ENCODE measurements around the gene ANKS1B. TPM values are rescaled to one million over a fixed set of nuclear protein-coding genes. Genes with fewer than 3 reads are reported as not detected.
A peak's percentile ranks its signal among the peaks of the same experiment; 100 is the strongest.
"Not testable (repeated sequence)": the region's sequence is repeated elsewhere in the genome, so short reads cannot be mapped to it uniquely, and the experiment has no call there.

Gene ANKS1B
- polyA plus RNA-seq, 6 donors from 2014 or later = not detected

GRCh38 chr12:99686142-99686541 lies 298.6 kb downstream of the ANKS1B start:
- no peak overlapping the region for H3K27ac Mint-ChIP-seq

GRCh38 chr12:99680276-99680675 lies 304.5 kb downstream of the ANKS1B start:
- no peaks in the 10 kb centered on the region for H3K27me3 Mint-ChIP-seq
- no peaks in the 10 kb centered on the region for H3K4me1 Mint-ChIP-seq
- no peak for ATAC-seq (ENCODE audit: low read depth in 2 of 2)
- H3K27ac Mint-ChIP-seq = peak overlapping the region in 1 of 6 donors; percentile 59
- no peak overlapping the region for H3K4me3 Mint-ChIP-seq
- peaks cover 0 to 20% (median 4%) of the 10 kb centered on the region in 7 donors for H3K9me3 Mint-ChIP-seq
- H3K36me3 Mint-ChIP-seq = no peaks in the 10 kb centered on the region
- no peak for DNase-seq

More at GRCh38 chr12:99686142-99686541, 298.6 kb downstream of the ANKS1B start:
- Mint-ChIP-seq H3K4me1 (no peaks in the 10 kb centered on the region), H3K9me3 (peaks cover 0 to 19% (median 7%) of the 10 kb centered on the region in 7 donors), H3K4me3 (no peak overlapping the region), H3K27me3 (no peaks in the 10 kb centered on the region), H3K36me3 (no peaks in the 10 kb centered on the region)
- ATAC-seq (ENCODE audit: low read depth in 2 of 2) (no peak), DNase-seq (no peak)

GRCh38 chr12:99670635-99671034 lies 314.1 kb downstream of the ANKS1B start:
- no peak for DNase-seq
- H3K36me3 Mint-ChIP-seq = no peaks in the 10 kb centered on the region
- no peaks in the 10 kb centered on the region for H3K4me1 Mint-ChIP-seq
- ATAC-seq (ENCODE audit: low read depth in 2 of 2) = no peak
- peaks cover 0 to 4% (median 0%) of the 10 kb centered on the region in 3 donors for H3K27me3 Mint-ChIP-seq
- H3K9me3 Mint-ChIP-seq = peaks cover 0 to 17% (median 1%) of the 10 kb centered on the region in 7 donors
- H3K27ac Mint-ChIP-seq = no peak overlapping the region
- no peak overlapping the region for H3K4me3 Mint-ChIP-seq

GRCh38 chr12:99658671-99659349 lies 325.9 kb downstream of the ANKS1B start:
- no peak for ATAC-seq (ENCODE audit: low read depth in 2 of 2)
- Mint-ChIP-seq H3K4me1 (no peaks in the 10 kb centered on the region), H3K27ac (no peak overlapping the region), H3K9me3 (peaks cover 0 to 3% (median 0%) of the 10 kb centered on the region in 7 donors), H3K27me3 (peaks cover 0 to 5% (median 0%) of the 10 kb centered on the region in 3 donors), H3K36me3 (no peaks in the 10 kb centered on the region), H3K4me3 (no peak overlapping the region)
- DNase-seq = no peak

- DNase-seq (no peak), ATAC-seq (ENCODE audit: low read depth in 2 of 2) (no peak)
- no peaks in the 10 kb centered on the region for H3K4me1 Mint-ChIP-seq
- H3K27me3 Mint-ChIP-seq = no peaks in the 10 kb centered on the region
- H3K27ac Mint-ChIP-seq = no peak overlapping the region
- no peaks in the 10 kb centered on the region for H3K9me3 Mint-ChIP-seq
- no peak overlapping the region for H3K4me3 Mint-ChIP-seq
- no peaks in the 10 kb centered on the region for H3K36me3 Mint-ChIP-seq
Measured at GRCh38 chr12:99649551-99649950, 335.2 kb downstream of the ANKS1B start.

- Mint-ChIP-seq H3K36me3 (no peaks in the 10 kb centered on the region), H3K4me1 (no peaks in the 10 kb centered on the region), H3K4me3 (no peak overlapping the region), H3K27me3 (peaks cover 0 to 5% (median 0%) of the 10 kb centered on the region in 3 donors), H3K9me3 (peaks cover 0 to 3% (median 0%) of the 10 kb centered on the region in 7 donors), H3K27ac (no peak overlapping the region)
- DNase-seq (no peak), ATAC-seq (ENCODE audit: low read depth in 2 of 2) (no peak)
Measured at GRCh38 chr12:99648183-99648582, 336.6 kb downstream of the ANKS1B start.

- no peak within 1 kb of the TSS for H3K4me3 Mint-ChIP-seq
- no peaks in the 10 kb centered on the region for H3K4me1 Mint-ChIP-seq
- no peaks in the 10 kb centered on the region for H3K36me3 Mint-ChIP-seq
- H3K27ac Mint-ChIP-seq = no peak within 1 kb of the TSS
- H3K27me3 Mint-ChIP-seq = peaks cover 0 to 5% (median 0%) of the 10 kb centered on the region in 3 donors
- ATAC-seq (ENCODE audit: low read depth in 2 of 2) (no peak), DNase-seq (no peak)
- H3K9me3 Mint-ChIP-seq = peaks cover 0 to 4% (median 0%) of the 10 kb centered on the region in 7 donors
Measured at GRCh38 chr12:99647453-99647852, 337.3 kb downstream of the ANKS1B start, which contains the start of gene GARIN6. GARIN6 (plus strand) TSS chr12:99647753; CDS start chr12:99648175, 422 bp downstream.

- ATAC-seq (ENCODE audit: low read depth in 2 of 2) = no peak
- Mint-ChIP-seq H3K9me3 (peaks cover 0 to 4% (median under 1%) of the 10 kb centered on the region in 7 donors), H3K4me1 (no peaks in the 10 kb centered on the region), H3K4me3 (no peak overlapping the region), H3K36me3 (no peaks in the 10 kb centered on the region), H3K27ac (no peak overlapping the region), H3K27me3 (peaks cover 0 to 5% (median 0%) of the 10 kb centered on the region in 3 donors)
- no peak for DNase-seq
Measured at GRCh38 chr12:99644629-99645028, 340.1 kb downstream of the ANKS1B start.

- Mint-ChIP-seq H3K4me3 (no peak overlapping the region), H3K27ac (no peak overlapping the region), H3K9me3 (peaks cover 0 to 5% (median 0%) of the 10 kb centered on the region in 7 donors), H3K4me1 (no peaks in the 10 kb centered on the region), H3K36me3 (no peaks in the 10 kb centered on the region), H3K27me3 (peaks cover 0 to 3% (median 0%) of the 10 kb centered on the region in 3 donors)
- DNase-seq (no peak), ATAC-seq (ENCODE audit: low read depth in 2 of 2) (no peak)
Measured at GRCh38 chr12:99627459-99627858, 357.3 kb downstream of the ANKS1B start.

- Mint-ChIP-seq H3K27me3 (peaks cover 0 to 13% (median 0%) of the 10 kb centered on the region in 3 donors), H3K9me3 (peaks cover 0 to 23% (median 9%) of the 10 kb centered on the region in 7 donors)
- H3K4me3 Mint-ChIP-seq; H3K36me3 Mint-ChIP-seq; H3K27ac Mint-ChIP-seq; H3K4me1 Mint-ChIP-seq; DNase-seq; ATAC-seq (ENCODE audit: low read depth in 2 of 2): not testable (repeated sequence)
Measured at GRCh38 chr12:99624591-99624990, 360.1 kb downstream of the ANKS1B start.

GRCh38 chr12:99620159-99620479 lies 364.6 kb downstream of the ANKS1B start:
- DNase-seq (no peak), ATAC-seq (ENCODE audit: low read depth in 2 of 2) (no peak)
- H3K4me1 Mint-ChIP-seq = no peaks in the 10 kb centered on the region
- peaks cover 0 to 13% (median 0%) of the 10 kb centered on the region in 3 donors for H3K27me3 Mint-ChIP-seq
- H3K36me3 Mint-ChIP-seq = no peaks in the 10 kb centered on the region
- no peak overlapping the region for H3K4me3 Mint-ChIP-seq
- H3K27ac Mint-ChIP-seq = peak overlapping the region in 1 of 6 donors; percentile 50
- H3K9me3 Mint-ChIP-seq = peaks cover 4 to 23% (median 9%) of the 10 kb centered on the region in 7 donors

GRCh38 chr12:99619389-99620158 lies 365.2 kb downstream of the ANKS1B start:
- no peaks in the 10 kb centered on the region for H3K36me3 Mint-ChIP-seq
- no peak overlapping the region for H3K4me3 Mint-ChIP-seq
- H3K9me3 Mint-ChIP-seq = peaks cover 4 to 23% (median 9%) of the 10 kb centered on the region in 7 donors
- peaks cover 0 to 13% (median 0%) of the 10 kb centered on the region in 3 donors for H3K27me3 Mint-ChIP-seq
- ATAC-seq (ENCODE audit: low read depth in 2 of 2) (no peak), DNase-seq (no peak)
- H3K4me1 Mint-ChIP-seq = no peaks in the 10 kb centered on the region
- H3K27ac Mint-ChIP-seq = peak overlapping the region in 1 of 6 donors; percentile 50

- no peak overlapping the region for H3K4me3 Mint-ChIP-seq
- H3K36me3 Mint-ChIP-seq = no peaks in the 10 kb centered on the region
- peaks cover 4 to 23% (median 9%) of the 10 kb centered on the region in 7 donors for H3K9me3 Mint-ChIP-seq
- peaks cover 0 to 13% (median 0%) of the 10 kb centered on the region in 3 donors for H3K27me3 Mint-ChIP-seq
- no peak for DNase-seq
- no peak for ATAC-seq (ENCODE audit: low read depth in 2 of 2)
- no peak overlapping the region for H3K27ac Mint-ChIP-seq
- no peaks in the 10 kb centered on the region for H3K4me1 Mint-ChIP-seq
Measured at GRCh38 chr12:99618657-99619056, 366.1 kb downstream of the ANKS1B start.

- Mint-ChIP-seq H3K36me3 (no peaks in the 10 kb centered on the region), H3K4me1 (no peaks in the 10 kb centered on the region), H3K4me3 (no peak overlapping the region), H3K27me3 (peaks cover 0 to 3% (median 0%) of the 10 kb centered on the region in 3 donors), H3K9me3 (peaks cover 0 to 4% (median 0%) of the 10 kb centered on the region in 7 donors), H3K27ac (no peak overlapping the region)
- ATAC-seq (ENCODE audit: low read depth in 2 of 2) (no peak), DNase-seq (no peak)
Measured at GRCh38 chr12:99611599-99611998, 373.1 kb downstream of the ANKS1B start.

All from naive B cell (primary cell).